Measurements from ENCODE around the gene MRPL16.

The MRPL16 gene

GRCh38 chr11:59776210-59777066 lies 34.1 kb downstream of the MRPL16 start (continued):
- TF ChIP-seq AEBP2 (tag by site-specific recombination; IDR thresholded peaks at IDR 0.05; ENCODE audit: borderline replicate concordance) (no peak), ZNF223 (tag by site-specific recombination; IDR thresholded peaks at IDR 0.05) (no peak), ZXDB (tag by site-specific recombination; IDR thresholded peaks at IDR 0.05) (0 out of 2 replicates have a peak, but pooled peaks have one; percentile 19), OSR2 (tag by site-specific recombination; IDR thresholded peaks at IDR 0.05) (peak; percentile 21; the same call in 1 of the 2 replicates), ZNF558 (tag by site-specific recombination; IDR thresholded peaks at IDR 0.05) (0 out of 2 replicates have a peak, but pooled peaks have one; percentile 36), ZNF610 (tag by site-specific recombination; IDR thresholded peaks at IDR 0.05; ENCODE audit: borderline replicate concordance) (no peak), PRDM6 (tag by site-specific recombination; IDR thresholded peaks at IDR 0.05) (no peak), PRDM1 (tag by site-specific recombination; IDR thresholded peaks at IDR 0.05) (peak; percentile 60), ZNF660 (tag by site-specific recombination; IDR thresholded peaks at IDR 0.05) (0 out of 2 replicates have a peak, but pooled peaks have one; percentile 39), ZNF366 (tag by site-specific recombination; conservative IDR thresholded peaks at IDR 0.05) (peak; percentile 69), ZNF560 (tag by site-specific recombination; IDR thresholded peaks at IDR 0.05; ENCODE audit: borderline replicate concordance) (no peak), ZNF184 (tag by site-specific recombination; IDR thresholded peaks at IDR 0.05) (0 out of 2 replicates have a peak, but pooled peaks have one; percentile 39), CTCF (tag by site-specific recombination; IDR thresholded peaks at IDR 0.05) (no peak), YY2 (tag by site-specific recombination; IDR thresholded peaks at IDR 0.05) (no peak)

- Histone ChIP-seq H3K27ac (ENCODE audit: extremely low read depth, low read depth, low read length) (no peak overlapping the region), H3K9me3 (ENCODE audit: control insufficient read depth, insufficient read depth, low read depth, low read length) (no peaks in the 10 kb centered on the region), H3K36me3 (ENCODE audit: control insufficient read depth in 2 of 2, insufficient read depth in 1 of 2, low read length in 2 of 2) (peaks cover 8 to 31% of the 10 kb centered on the region in 2 experiments; a peak in 2 of 3 replicates), H3K4me3 (ENCODE audit: low read depth, low read length) (no peak overlapping the region), H3K4me1 (ENCODE audit: control insufficient read depth, insufficient read depth, low read length) (peaks cover 7% of the 10 kb centered on the region; the same call in 1 of the 2 replicates)
- POLR2A ChIA-PET = no interaction called here
- TF ChIP-seq KLF1 (tag by site-specific recombination; IDR thresholded peaks at IDR 0.05) (no peak), ZNF394 (tag by site-specific recombination; IDR thresholded peaks at IDR 0.05; ENCODE audit: borderline replicate concordance) (no peak), ZNF629 (tag by site-specific recombination; IDR thresholded peaks at IDR 0.05) (no peak), BCL11A (tag by site-specific recombination; IDR thresholded peaks at IDR 0.05; ENCODE audit: low read depth) (no peak), ZNF335 (tag by site-specific recombination; conservative IDR thresholded peaks at IDR 0.05) (no peak), ZNF341 (tag by site-specific recombination; IDR thresholded peaks at IDR 0.05; ENCODE audit: low read depth) (no peak), ZNF830 (tag by site-specific recombination; IDR thresholded peaks at IDR 0.05; ENCODE audit: low read depth) (no peak), ZFP69B (tag by site-specific recombination; IDR thresholded peaks at IDR 0.05) (no peak), ZNF19 (tag by site-specific recombination; IDR thresholded peaks at IDR 0.05; ENCODE audit: low read depth) (no peak), ZNF473 (tag by site-specific recombination; IDR thresholded peaks at IDR 0.05) (no peak)
- CTCF ChIA-PET = interaction anchor here (1.1 kb wide), 1 partner anchor 18 kb away, joined by 4 read pairs; the partner anchor contains the start of gene STX3
These were observed 37.5 kb downstream of the MRPL16 start for GRCh38 chr11:59773083-59773440.

Data from HEK293 (cell line).